Astrocyte of the cerebellum (primary cell): ENCODE data around the gene SCLY.

ENCODE experiments used
- DNase-seq: peaks from one replicate; pipeline ENCODE4 v3.0.0-alpha.2; 2011; ENCODE audit warnings: low read depth
- H3K4me3 ChIP-seq: 2 replicates; pipeline ENCODE4 v1.5.1; 2011; ENCODE audit warnings: mild to moderate bottlenecking, low read depth, low read length, moderate library complexity
- CTCF ChIP-seq: IDR thresholded peaks from 2 replicates; pipeline ENCODE4 v1.5.1; 2012; ENCODE audit warnings: low read length, low read depth, moderate library complexity, mild to moderate bottlenecking; ENCODE audit errors: missing control alignments
- in situ Hi-C: cut with HindIII; loops from 2 replicates; pipeline ENCODE4 v1.10.0; 2017; ENCODE audit warnings: low sequenced_read_pairs

The SCLY gene

GRCh38 chr2:238100049-238100820, 39.4 kb downstream of the SCLY start, which contains the start of gene ESPNL:
Gene ESPNL, plus strand, starts transcription at chr2:238100340. Its CDS starts 80 bp downstream, at chr2:238100420.
- TF ChIP-seq CTCF = no peak
- no peak within 1 kb of the TSS for H3K4me3 ChIP-seq
- in situ Hi-C loops = no loop called here
- DNase-seq = no peak

- no peak overlapping the region for H3K4me3 ChIP-seq
- TF ChIP-seq CTCF = no peak
- in situ Hi-C loops = no loop called here
- no peak for DNase-seq
These were observed 40.3 kb downstream of the SCLY start for GRCh38 chr2:238100821-238101771.

GRCh38 chr2:238101891-238102841, 41.4 kb downstream of the SCLY start:
- TF ChIP-seq CTCF = no peak
- no peak for DNase-seq
- in situ Hi-C loops = no loop called here
- no peak overlapping the region for H3K4me3 ChIP-seq

- no peak overlapping the region for H3K4me3 ChIP-seq
- no peak for TF ChIP-seq CTCF
- no peak for DNase-seq
- in situ Hi-C loops = no loop called here
These were observed 42.1 kb downstream of the SCLY start for GRCh38 chr2:238102865-238103264.

- H3K4me3 ChIP-seq = no peak overlapping the region
- DNase-seq = no peak
- in situ Hi-C loops = no loop called here
- no peak for TF ChIP-seq CTCF
These were observed 42.8 kb downstream of the SCLY start for GRCh38 chr2:238103465-238104225.
